Measurements from ENCODE around the gene RNF213. TPM values are rescaled to one million over a fixed set of nuclear protein-coding genes. Genes with fewer than 3 reads are reported as not detected.
"Not testable (repeated sequence)": the region's sequence is repeated elsewhere in the genome, so short reads cannot be mapped to it uniquely, and the experiment has no call there.

Gene RNF213
- total RNA-seq, 1 experiment from 2014 or later, result 13.0 TPM

- Histone ChIP-seq H3K4me3 (no peak overlapping the region), H3K27ac (peak overlapping the region; percentile 24; the same call in 1 of the 2 replicates), H3K9me3 (replicated peaks) (no peaks in the 10 kb centered on the region), H3K36me3 (no peaks in the 10 kb centered on the region), H3K27me3 (no peaks in the 10 kb centered on the region), H3K4me1 (peaks cover 12% of the 10 kb centered on the region)
- DNase-seq, result no peak
Measured at GRCh38 chr17:80253631-80254395, 6.8 kb upstream of the RNF213 start.

DNA sequence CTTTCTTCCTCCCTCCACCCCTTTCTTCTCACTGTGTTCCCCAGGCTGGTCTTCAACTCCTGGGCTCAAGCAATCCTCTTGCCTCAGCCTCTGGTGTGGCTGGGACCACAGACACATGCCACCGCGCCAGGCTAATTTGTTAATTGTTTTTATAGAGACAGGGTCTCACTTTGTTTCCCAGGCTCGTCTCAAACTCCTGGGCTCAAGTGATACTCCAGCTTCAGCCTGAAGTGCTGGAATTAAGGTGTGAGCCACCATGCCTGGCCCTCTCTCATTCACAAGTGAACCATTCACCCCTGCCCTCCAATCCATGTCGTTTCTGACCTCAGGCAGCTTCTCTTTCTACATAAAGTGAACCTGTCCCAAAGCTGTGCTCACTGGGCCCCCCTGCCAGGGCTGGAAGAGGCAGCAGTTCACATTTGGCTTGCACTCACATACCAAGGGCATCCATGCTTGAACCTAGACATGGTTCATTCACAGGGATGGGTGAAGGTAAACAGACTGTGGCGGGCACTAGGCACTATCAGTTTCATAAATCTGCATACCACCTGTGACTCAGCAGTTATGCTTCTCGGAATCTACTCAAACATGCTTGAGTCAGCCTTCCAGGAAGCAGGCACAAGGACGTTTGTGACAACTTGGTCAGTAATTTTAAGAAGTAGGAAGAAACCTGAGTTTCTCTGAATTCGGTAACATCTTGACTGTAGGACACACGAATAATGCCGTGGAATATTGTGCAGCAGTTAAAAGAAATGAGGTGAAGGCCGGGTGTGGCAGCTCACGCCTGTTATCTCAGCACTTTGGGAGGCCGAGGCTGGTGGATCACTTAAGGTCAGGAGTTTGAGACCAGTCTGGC lies 6.0 kb upstream of the RNF213 start:
- no peaks in the 10 kb centered on the region for H3K27me3 ChIP-seq
- H3K4me1 ChIP-seq, result peaks cover 12% of the 10 kb centered on the region
- peak overlapping the region; percentile 24; the same call in 1 of the 2 replicates for H3K27ac ChIP-seq
- no peak overlapping the region for H3K4me3 ChIP-seq
- H3K9me3 ChIP-seq (replicated peaks), result no peaks in the 10 kb centered on the region
- H3K36me3 ChIP-seq, result no peaks in the 10 kb centered on the region
- DNase-seq, result peak; percentile 60 to 66

DNA sequence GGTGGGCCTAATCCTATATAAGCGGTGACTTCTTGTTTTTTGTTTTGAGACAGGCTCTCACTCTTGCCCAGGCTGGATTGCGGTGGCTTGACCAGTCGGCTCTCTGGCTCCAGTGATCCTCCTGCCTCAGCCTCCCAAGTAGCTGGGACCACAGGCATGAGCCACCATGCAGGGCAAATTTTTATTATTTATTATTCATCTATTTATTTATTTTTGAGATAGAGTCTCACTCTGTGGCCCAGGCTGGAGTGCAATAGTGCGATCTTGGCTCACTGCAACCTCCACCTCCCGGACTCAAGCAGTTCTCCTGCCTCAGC lies 4.7 kb upstream of the RNF213 start:
- H3K4me1 ChIP-seq, result peaks cover 12% of the 10 kb centered on the region
- H3K27ac ChIP-seq, result no peak overlapping the region
- no peaks in the 10 kb centered on the region for H3K36me3 ChIP-seq
- H3K4me3 ChIP-seq, result no peak overlapping the region
- H3K27me3 ChIP-seq, result no peaks in the 10 kb centered on the region
- no peak for DNase-seq
- no peaks in the 10 kb centered on the region for H3K9me3 ChIP-seq (replicated peaks)

DNA sequence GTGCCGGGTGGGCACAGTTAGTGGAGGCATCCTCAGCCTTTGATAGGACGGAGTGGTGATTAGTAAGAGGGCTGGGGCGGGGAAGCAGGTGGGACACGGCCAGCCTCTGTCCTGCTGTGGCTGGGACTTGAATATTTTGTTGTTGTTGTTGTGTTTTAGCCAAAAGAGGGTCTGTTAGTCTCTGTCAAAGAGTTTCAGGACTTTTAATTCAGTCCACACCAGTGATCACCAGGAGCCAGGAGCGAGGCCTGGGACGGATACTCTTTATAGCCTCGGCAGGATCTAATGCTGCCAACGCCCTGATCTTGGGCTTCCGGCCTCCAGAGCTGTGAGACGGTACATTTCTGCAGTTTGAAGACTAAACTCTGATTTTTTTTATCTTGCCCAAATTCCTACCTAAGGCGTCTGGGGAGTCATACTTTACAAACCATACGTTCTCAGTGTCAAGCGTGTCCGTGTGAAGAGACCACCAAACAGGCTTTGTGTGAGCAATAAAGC lies 2.9 kb upstream of the RNF213 start:
- Histone ChIP-seq H3K27me3 (no peaks in the 10 kb centered on the region), H3K4me3 (no peak overlapping the region), H3K36me3 (no peaks in the 10 kb centered on the region), H3K9me3 (replicated peaks) (no peaks in the 10 kb centered on the region), H3K27ac (no peak overlapping the region), H3K4me1 (peaks cover 17% of the 10 kb centered on the region)
- DNase-seq, result no peak

DNA sequence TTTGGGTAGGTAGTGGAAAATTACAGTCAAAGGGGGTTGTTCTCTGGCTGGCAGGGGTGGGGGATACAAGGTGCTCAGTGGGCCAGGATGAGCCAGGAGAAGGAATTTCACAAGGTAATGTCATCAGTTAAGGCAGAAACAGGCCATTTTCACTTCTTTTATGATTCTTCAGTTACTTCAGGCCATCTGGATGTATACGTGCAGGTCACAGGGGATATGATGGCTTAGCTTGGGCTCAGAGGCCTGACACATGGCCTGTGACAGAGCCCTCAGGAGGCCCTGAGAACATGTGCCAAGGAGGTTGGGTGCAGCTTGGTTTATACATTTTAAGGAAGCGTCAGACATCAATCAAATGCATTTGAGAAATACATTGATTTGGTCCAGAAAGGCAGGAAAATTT lies 2.4 kb upstream of the RNF213 start:
- not testable (repeated sequence) for H3K27ac ChIP-seq; H3K36me3 ChIP-seq; H3K4me3 ChIP-seq; H3K9me3 ChIP-seq (replicated peaks); H3K27me3 ChIP-seq; DNase-seq
- peaks cover 20% of the 10 kb centered on the region for H3K4me1 ChIP-seq

DNA sequence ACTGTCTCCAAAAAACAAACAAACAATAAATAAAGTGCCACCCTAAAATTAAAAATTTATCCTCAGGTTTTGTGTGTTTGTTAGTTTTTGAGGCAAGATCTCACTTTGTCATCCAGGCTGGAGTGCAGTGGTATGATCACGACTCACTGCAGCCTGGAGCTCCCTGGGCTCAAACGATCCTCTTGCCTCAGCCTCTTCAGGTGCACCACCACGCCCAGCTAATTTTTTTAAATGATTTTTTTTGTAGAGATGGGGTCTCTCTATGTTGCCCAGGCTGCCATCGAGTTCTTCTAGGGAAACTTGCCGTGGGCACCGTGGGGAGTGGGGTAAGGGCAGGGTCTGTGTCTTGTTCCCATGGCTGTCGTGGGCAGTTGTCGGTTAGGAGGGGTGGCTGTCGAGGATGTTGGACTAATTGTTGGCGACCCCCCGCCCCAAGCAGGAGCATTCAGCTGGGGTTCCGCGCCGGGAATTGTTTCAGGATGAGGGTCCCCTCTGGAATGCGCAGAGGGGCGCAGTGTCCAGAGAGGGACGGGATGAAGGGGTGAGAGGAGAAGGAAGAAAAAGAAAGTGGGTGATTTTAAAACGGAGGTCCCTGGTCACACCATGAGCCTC lies 1.1 kb upstream of the RNF213 start:
- H3K9me3 ChIP-seq (replicated peaks), result no peaks in the 10 kb centered on the region
- no peak for DNase-seq
- H3K36me3 ChIP-seq, result no peaks in the 10 kb centered on the region
- H3K27ac ChIP-seq, result no peak overlapping the region; the same call in 1 of the 2 replicates
- H3K27me3 ChIP-seq, result no peaks in the 10 kb centered on the region
- H3K4me1 ChIP-seq, result peaks cover 16% of the 10 kb centered on the region
- H3K4me3 ChIP-seq, result peak overlapping the region; percentile 66

GRCh38 chr17:80260069-80260535 lies 550 bp upstream of the RNF213 start:
- Histone ChIP-seq H3K9me3 (replicated peaks) (no peaks in the 10 kb centered on the region), H3K27me3 (no peaks in the 10 kb centered on the region), H3K4me1 (peaks cover 12% of the 10 kb centered on the region; the same call in 1 of the 2 replicates), H3K27ac (no peak overlapping the region; the same call in 1 of the 2 replicates), H3K36me3 (no peaks in the 10 kb centered on the region), H3K4me3 (peak overlapping the region; percentile 66)
- peak; percentile 87 for DNase-seq

DNA sequence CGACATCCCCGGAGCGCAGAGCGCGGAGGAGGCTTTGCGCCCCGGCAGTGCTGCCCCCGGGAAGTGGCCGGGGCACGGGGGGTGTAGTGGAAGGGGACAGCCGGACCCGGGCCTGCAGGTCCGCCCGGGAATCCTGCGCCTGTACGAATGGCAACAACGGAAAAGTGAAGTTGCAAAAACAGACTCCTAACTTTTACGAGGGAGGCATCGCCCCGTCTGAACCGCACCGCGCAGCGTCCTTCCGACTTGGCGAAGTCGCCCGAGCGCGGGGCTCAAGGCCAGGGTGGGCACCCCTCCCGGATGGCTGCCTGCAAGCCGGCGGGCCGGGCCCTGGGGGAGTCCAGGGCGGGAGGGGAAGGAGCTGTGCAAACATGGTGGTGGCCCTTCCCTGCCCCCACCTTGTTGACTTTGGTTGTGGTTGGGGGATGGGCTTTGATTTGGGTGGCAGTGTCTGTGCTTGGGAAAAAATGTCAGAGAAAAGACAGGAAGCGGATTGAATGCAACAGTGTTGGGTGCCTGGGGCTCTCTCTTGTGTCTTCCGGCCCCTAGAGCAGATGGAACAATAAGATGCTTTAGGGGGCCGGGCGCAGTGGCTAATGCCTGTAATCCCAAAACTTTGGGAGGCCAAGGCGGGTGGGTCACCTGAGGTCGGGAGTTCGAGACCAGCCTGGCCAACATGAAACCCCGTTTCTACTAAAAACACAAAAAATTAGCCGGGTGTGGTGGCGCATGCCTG lies 675 bp downstream of the RNF213 start:
- Histone ChIP-seq H3K27ac (peak overlapping the region; percentile 63), H3K36me3 (no peaks in the 10 kb centered on the region), H3K4me3 (peak overlapping the region; percentile 92), H3K27me3 (no peaks in the 10 kb centered on the region), H3K9me3 (replicated peaks) (no peaks in the 10 kb centered on the region), H3K4me1 (peaks cover 8% of the 10 kb centered on the region; the same call in 1 of the 2 replicates)
- DNase-seq, result peak; percentile 86 to 93

GRCh38 chr17:80261895-80262279 lies 1.2 kb downstream of the RNF213 start:
- no peaks in the 10 kb centered on the region for H3K36me3 ChIP-seq
- H3K4me3 ChIP-seq, result peak overlapping the region; percentile 92
- no peaks in the 10 kb centered on the region for H3K27me3 ChIP-seq
- H3K4me1 ChIP-seq, result peaks cover 8% of the 10 kb centered on the region; the same call in 1 of the 2 replicates
- no peak for DNase-seq
- no peaks in the 10 kb centered on the region for H3K9me3 ChIP-seq (replicated peaks)
- H3K27ac ChIP-seq, result peak overlapping the region; percentile 63; the same call in 1 of the 2 replicates

GRCh38 chr17:80262291-80262690 lies 1.6 kb downstream of the RNF213 start:
- H3K27ac ChIP-seq, result no peak overlapping the region

DNA sequence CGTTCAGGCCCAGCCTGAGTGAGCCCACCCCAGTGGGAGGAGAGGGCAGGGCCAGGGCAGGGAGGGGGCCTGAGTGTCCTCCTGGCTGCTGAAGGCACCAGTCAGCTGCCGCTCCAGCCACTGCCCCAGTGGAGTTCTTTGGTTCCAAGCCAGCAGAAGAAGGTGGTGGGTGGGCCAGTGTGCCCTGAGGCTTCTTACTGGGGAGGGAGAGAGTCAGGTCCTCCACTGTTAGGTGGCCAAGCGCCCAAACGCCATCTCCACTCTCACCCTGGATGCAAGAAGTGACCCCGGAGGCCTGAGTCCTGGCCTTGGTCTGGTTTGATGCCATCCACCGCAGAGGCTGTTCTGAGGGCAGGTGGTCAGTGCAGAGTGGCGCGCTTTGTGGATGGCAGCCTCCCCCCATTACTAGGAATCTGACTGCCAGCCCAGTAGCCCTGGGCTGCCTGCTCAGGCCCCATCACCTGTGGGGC lies 2.2 kb downstream of the RNF213 start:
- Histone ChIP-seq H3K9me3 (replicated peaks) (no peaks in the 10 kb centered on the region), H3K36me3 (no peaks in the 10 kb centered on the region), H3K4me1 (peaks cover 8% of the 10 kb centered on the region; the same call in 1 of the 2 replicates), H3K4me3 (no peak overlapping the region), H3K27ac (no peak overlapping the region), H3K27me3 (no peaks in the 10 kb centered on the region)
- peak in 1 of 2 experiments; percentile 45 for DNase-seq

More at GRCh38 chr17:80262291-80262690, 1.6 kb downstream of the RNF213 start:
- Histone ChIP-seq H3K36me3 (no peaks in the 10 kb centered on the region), H3K9me3 (replicated peaks) (no peaks in the 10 kb centered on the region), H3K4me3 (no peak overlapping the region), H3K4me1 (peaks cover 8% of the 10 kb centered on the region; the same call in 1 of the 2 replicates), H3K27me3 (no peaks in the 10 kb centered on the region)
- DNase-seq, result no peak

DNA sequence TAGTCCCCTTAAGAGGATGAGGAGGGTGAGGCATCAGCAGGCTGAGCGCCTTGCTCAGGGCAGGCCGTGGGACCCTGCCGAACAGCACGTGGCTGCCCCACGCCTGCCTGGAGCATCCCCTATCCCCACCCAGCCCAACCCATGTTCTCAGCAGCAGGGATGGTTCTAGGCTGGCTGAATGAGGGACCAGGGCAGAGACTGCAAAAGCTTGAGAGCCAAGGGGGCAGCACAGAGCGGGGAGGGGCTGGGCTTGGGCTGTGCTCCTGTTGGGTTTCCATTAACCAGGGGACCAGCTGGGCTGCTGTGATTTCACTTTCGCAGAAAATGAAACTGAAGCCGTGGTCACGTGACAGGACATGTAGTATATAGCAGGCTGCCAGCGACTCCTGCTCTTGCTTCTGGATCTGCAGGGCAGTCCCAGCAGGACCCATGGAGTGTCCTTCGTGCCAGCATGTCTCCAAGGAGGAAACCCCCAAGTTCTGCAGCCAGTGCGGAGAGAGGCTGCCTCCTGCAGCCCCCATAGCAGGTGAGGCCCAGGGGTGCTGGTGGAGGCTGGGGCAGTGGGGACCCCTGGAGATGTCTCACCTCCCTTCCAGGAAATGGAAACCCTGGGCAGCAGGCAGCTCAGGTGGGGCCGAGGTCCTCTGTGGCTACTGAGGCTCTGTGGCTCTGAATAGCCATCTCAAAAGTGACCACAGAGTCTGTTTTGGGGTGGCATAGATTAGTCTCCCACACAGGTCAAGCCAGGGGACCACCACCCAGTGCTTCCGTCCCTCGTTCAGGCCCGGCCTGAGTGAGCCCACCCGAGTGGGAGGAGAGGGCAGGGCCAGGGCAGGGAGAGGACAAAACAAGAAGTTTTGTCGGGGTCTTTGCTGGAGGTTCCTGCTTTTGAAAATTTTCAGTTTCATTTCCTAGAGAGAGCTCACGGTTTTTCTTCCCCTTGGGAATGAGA lies 2.9 kb downstream of the RNF213 start:
- DNase-seq, result peak; percentile 91 to 94
- no peak overlapping the region for H3K27ac ChIP-seq
- no peak overlapping the region for H3K4me3 ChIP-seq
- no peaks in the 10 kb centered on the region for H3K36me3 ChIP-seq
- H3K27me3 ChIP-seq, result no peaks in the 10 kb centered on the region
- H3K4me1 ChIP-seq, result peaks cover 8% of the 10 kb centered on the region; the same call in 1 of the 2 replicates
- H3K9me3 ChIP-seq (replicated peaks), result no peaks in the 10 kb centered on the region

Measured in SJCRH30 (cell line).